HepG2 (cell line): ENCODE results near the gene HOTAIR. TPM values are rescaled to one million over a fixed set of nuclear protein-coding genes. Genes with fewer than 3 reads are reported as not detected.

Source experiments
- ATAC-seq: fragments of 200-7000 bp; cut with Tn5 transposase; 3 replicates; pipeline ENCODE4 v1.9.1; 2020; ENCODE audit warnings: mild to moderate bottlenecking, moderate library complexity
- BruUV-seq: library from RNA; stranded (reverse); fragments of 400-500 nt; replicated peaks from 2 replicates; lab custom pipeline; 2021; lab: Mats Ljungman, UMichigan
- CTCF ChIA-PET: fragments of 300-600 bp; formaldehyde crosslinking; extraction: SDS; loops from one replicate; lab custom pipeline; 2021; ENCODE audit warnings: low total read pairs, inconsistent platforms, low intra/inter-chr PET ratio; lab: Yijun Ruan, JAX
- POLR2A ChIA-PET: fragments of 350-600 bp; sonication (Branson Sonifier 250); formaldehyde crosslinking; loops from one replicate; lab custom pipeline; 2020; ENCODE audit warnings: antibody characterized with exemption, inconsistent platforms; lab: Yijun Ruan, JAX
- DNase-seq: peaks from one replicate; pipeline ENCODE4 v3.0.0-alpha.2; 2015; ENCODE audit warnings: low spot score
- FAIRE-seq: peaks from 3 replicates; lab custom pipeline; 2011; peaks lifted over from hg19 to GRCh38; lab: Jason Lieb, UNC
- H2AFZ ChIP-seq: one replicate; pipeline ENCODE4 v1.6.1; 2011; ENCODE audit warnings: low read length, inconsistent platforms
- H3K27ac ChIP-seq: fragments of 300-600 bp; 3 replicates; pipeline ENCODE4 v1.8.0; 2011; ENCODE audit warnings: mixed run types, mild to moderate bottlenecking, mixed read lengths, low read length, inconsistent platforms; ENCODE audit not compliant: insufficient read depth; ENCODE audit errors: extremely low read length
- H3K27me3 ChIP-seq, 2 experiments: fragments of 200-600 bp in 1 of 2; 2 replicates in 1 of 2; 3 replicates in 1 of 2; pipeline versions ENCODE4 v1.6.0 to v1.8.0; 2011; ENCODE audit warnings: low read length in 2 of 2, mild to moderate bottlenecking in 2 of 2, moderate library complexity in 2 of 2, inconsistent platforms in 1 of 2; ENCODE audit not compliant: insufficient read depth in 2 of 2, control insufficient read depth in 1 of 2
- H3K36me3 ChIP-seq, 2 experiments: fragments of 200-600 bp in 1 of 2; replicated peaks in 1 of 2; 2 replicates in 1 of 2; 3 replicates in 1 of 2; pipeline versions ENCODE4 v1.5.1 to v1.8.0; 2011; ENCODE audit warnings: low read length in 2 of 2, inconsistent platforms in 1 of 2; ENCODE audit not compliant: insufficient read depth in 2 of 2, control insufficient read depth in 1 of 2
- H3K4me1 ChIP-seq: 2 replicates; pipeline ENCODE4 v1.5.1; 2012; ENCODE audit warnings: low read length, inconsistent platforms; ENCODE audit not compliant: insufficient read depth
- H3K4me2 ChIP-seq: 2 replicates; pipeline ENCODE4 v1.6.0; 2011; ENCODE audit warnings: low read depth, low read length, inconsistent platforms
- H3K4me3 ChIP-seq, 3 experiments: fragments of 200-600 bp in 1 of 3; sonication (generic), shearing (Covaris generic) in 1 of 3; replicated peaks in 1 of 3; 2 replicates each; pipeline ENCODE4 v1.5.1; 2011 to 2016; ENCODE audit warnings: low read length in 3 of 3, inconsistent platforms in 2 of 3, low read depth in 2 of 3, mild to moderate bottlenecking in 2 of 3, control low read depth in 1 of 3, mixed read lengths in 1 of 3; ENCODE audit not compliant: insufficient read depth in 1 of 3
- H3K79me2 ChIP-seq: one replicate; pipeline ENCODE4 v1.6.1; 2011; ENCODE audit warnings: low read length, inconsistent platforms; ENCODE audit not compliant: insufficient read depth
- H3K9ac ChIP-seq: 2 replicates; pipeline ENCODE4 v1.6.0; 2011; ENCODE audit warnings: mild to moderate bottlenecking, low read depth, low read length, inconsistent platforms; ENCODE audit not compliant: insufficient read depth
- H3K9me3 ChIP-seq: 2 replicates; pipeline ENCODE4 v1.5.1; 2012; ENCODE audit warnings: mild to moderate bottlenecking, low read length
- H4K20me1 ChIP-seq: 2 replicates; pipeline ENCODE4 v1.6.0; 2011; ENCODE audit warnings: inconsistent platforms, mild to moderate bottlenecking, low read length, moderate library complexity; ENCODE audit not compliant: insufficient read depth
- CEBPB ChIP-seq: IDR thresholded peaks from 2 replicates; pipeline ENCODE4 v1.6.1; 2011; ENCODE audit warnings: low read depth, low read length, improper control_type of control experiment, borderline replicate concordance
- GABPB1 ChIP-seq: IDR thresholded peaks from 2 replicates; pipeline ENCODE4 v1.6.1; 2016; ENCODE audit warnings: mild to moderate bottlenecking, missing genetic modification reagents, moderate library complexity, missing compliant biosample characterization
- REL ChIP-seq: sonication (generic); formaldehyde crosslinking; conservative IDR thresholded peaks from 2 replicates; pipeline ENCODE4 v1.8.0; 2022; ENCODE audit warnings: mild to moderate bottlenecking, missing genetic modification reagents, moderate library complexity
- STAG1 ChIP-seq: sonication (generic); formaldehyde crosslinking; IDR thresholded peaks from 2 replicates; pipeline ENCODE4 v1.4.0; 2020; ENCODE audit warnings: missing genetic modification reagents
- ZBTB33 ChIP-seq: sonication (generic); formaldehyde crosslinking; IDR thresholded peaks from 2 replicates; pipeline ENCODE4 v1.4.0; 2020; ENCODE audit warnings: missing genetic modification reagents
- ZNF670 ChIP-seq: sonication (generic); formaldehyde crosslinking; IDR thresholded peaks from 2 replicates; pipeline ENCODE4 v1.8.0; 2022; ENCODE audit warnings: mild to moderate bottlenecking, missing genetic modification reagents, borderline replicate concordance
- WGBS: methylation state at CpG from one replicate; pipeline ENCODE4 v1.1.6; 2017; ENCODE audit warnings: low lambda C conversion rate; 5-methylcytosine and 5-hydroxymethylcytosine counted together
- in situ Hi-C: cut with HindIII; loops from 2 replicates; pipeline ENCODE4 v1.10.0; 2017; ENCODE audit warnings: low pct_unique_long_range_greater_than_20kb; ENCODE audit not compliant: extremely low pct_ligation_motif_present
- intact Hi-C: fragments of 100-400 bp; cut with micrococcal nuclease; formaldehyde crosslinking; loops from one replicate; pipeline ENCODE4 v1.10.0; 2022; ENCODE audit not compliant: unreplicated experiment
- polyA plus RNA-seq, 8 experiments: library from polyadenylated mRNA; depleted of rRNA in 3 of 8; stranded (reverse) in 7 of 8; unstranded in 1 of 8; fragments of >200 nt; fragmentation: Illumina TruSeq in 4 of 8; extraction: Trizol in 4 of 8; gene quantifications; 2 replicates each; pipeline versions ENCODE4 v1.2.1 to v1.2.3, GENCODE V29; 2011 to 2016; ENCODE audit warnings: low read depth in 4 of 8, missing spikeins in 1 of 8, mixed read lengths in 1 of 8; ENCODE audit not compliant: insufficient read depth in 1 of 8
- total RNA-seq, 5 experiments: library from RNA; depleted of rRNA; stranded (reverse); fragments of >200 nt; fragmentation: Illumina TruSeq; extraction: Trizol; gene quantifications; 2 replicates each; pipeline ENCODE4 v1.2.3, GENCODE V29; 2016; ENCODE audit warnings: low read depth in 1 of 5

HOTAIR gene
- total and polyA plus RNA-seq, 2 of the 13 experiments (the other 11 are each of a cell fraction or from before 2014, with no cell fraction given), result not detected

GRCh38 chr12:53995378-53996239 lies 20.9 kb upstream of the HOTAIR start:
- no peak overlapping the region for H3K9ac ChIP-seq
- peaks cover 36% of the 10 kb centered on the region for H3K4me1 ChIP-seq
- H2AFZ ChIP-seq, result no peak overlapping the region
- DNase-seq (no peak), FAIRE-seq (no peak), ATAC-seq (no peak)
- no peak overlapping the region for H3K27ac ChIP-seq
- H3K27me3 ChIP-seq, result peaks cover 9 to 65% of the 10 kb centered on the region in 2 experiments; a peak in 4 of 5 replicates
- no TSS peak for BruUV-seq
- 77% methylated on average over 28 of the region's 48 CpGs for WGBS
- H3K4me2 ChIP-seq, result no peak overlapping the region
- ChIA-PET POLR2A (no interaction called here), CTCF (no interaction called here)
- intact Hi-C loops, result no loop called here
- no peaks in the 10 kb centered on the region for H3K36me3 ChIP-seq
- H3K9me3 ChIP-seq, result no peaks in the 10 kb centered on the region
- H3K4me3 ChIP-seq, result no peak overlapping the region
- no peaks in the 10 kb centered on the region for H3K79me2 ChIP-seq
- in situ Hi-C loops, result loop anchor here (10.0 kb wide), 1 partner anchor 379 kb away; no protein-coding TSS in a partner anchor
- TF ChIP-seq STAG1 (CRISPR knock-in tag), result no peak
- TF ChIP-seq REL, result no peak
- TF ChIP-seq ZBTB33 (CRISPR knock-in tag), result peak; percentile 68; the same call in 1 of the 2 replicates
- no peak for TF ChIP-seq CEBPB
- peak; percentile 20; the same call in 1 of the 2 replicates for TF ChIP-seq GABPB1 (CRISPR knock-in tag)
- no peak for TF ChIP-seq ZNF670 (CRISPR knock-in tag)
- H4K20me1 ChIP-seq, result no peaks in the 10 kb centered on the region
